GM21786 (cell line): ENCODE data around the gene AP2A1.
"Not testable (repeated sequence)": the region's sequence is repeated elsewhere in the genome, so short reads cannot be mapped to it uniquely, and the experiment has no call there.

Experiments
- ATAC-seq: cut with Tn5 transposase; IDR thresholded peaks from one replicate; pipeline ENCODE4 v1.9.1; 2021; ENCODE audit not compliant: unreplicated experiment

The AP2A1 gene

GRCh38 chr19:49766930-49767299, at the start of gene AP2A1:
AP2A1 (plus strand) TSS chr19:49767001; CDS start chr19:49767134, 133 bp downstream.
- no peak for ATAC-seq

- no peak for ATAC-seq
These were observed 48.3 kb upstream of the AP2A1 start for GRCh38 chr19:49718511-49718910.

DNA sequence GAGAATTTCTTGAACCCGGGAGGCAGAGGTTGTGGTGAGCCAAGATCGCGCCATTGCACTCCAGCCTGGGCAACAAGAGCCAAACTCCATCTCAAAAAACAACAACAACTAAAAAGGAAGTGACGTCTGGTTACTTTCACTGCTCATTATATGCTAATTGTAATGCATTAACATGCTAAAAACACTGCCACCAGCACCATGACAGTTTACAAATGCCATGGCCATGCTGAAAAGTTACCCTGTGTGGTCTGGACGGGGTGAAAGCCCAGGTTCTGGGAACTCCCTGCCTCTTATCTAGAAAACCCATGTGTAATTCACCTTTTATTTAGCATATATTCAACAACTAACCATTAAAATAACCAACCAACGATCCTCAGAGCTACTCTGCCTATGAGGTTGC, 47.8 kb upstream of the AP2A1 start:
- ATAC-seq: no peak

DNA sequence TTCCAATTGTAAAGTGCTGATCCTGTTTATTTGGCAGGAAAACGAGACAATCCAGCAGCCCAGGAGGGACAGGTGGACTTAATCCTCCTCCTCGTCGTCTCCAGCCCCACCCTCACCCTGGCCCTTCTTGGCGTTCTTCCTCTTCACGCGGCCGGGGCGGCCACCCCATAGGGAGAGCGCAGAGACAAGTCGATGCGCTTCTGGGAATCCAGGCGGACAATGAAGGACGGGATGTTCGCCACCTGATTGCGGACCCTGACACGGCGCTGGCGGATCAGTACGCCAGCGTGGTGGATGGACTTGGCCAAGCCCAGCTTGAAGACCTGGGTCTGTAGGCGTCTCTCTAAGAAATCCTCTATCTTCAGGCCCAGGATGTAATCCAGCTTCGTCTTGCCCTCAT, 47.4 kb upstream of the AP2A1 start:
- ATAC-seq: not testable (repeated sequence)

DNA sequence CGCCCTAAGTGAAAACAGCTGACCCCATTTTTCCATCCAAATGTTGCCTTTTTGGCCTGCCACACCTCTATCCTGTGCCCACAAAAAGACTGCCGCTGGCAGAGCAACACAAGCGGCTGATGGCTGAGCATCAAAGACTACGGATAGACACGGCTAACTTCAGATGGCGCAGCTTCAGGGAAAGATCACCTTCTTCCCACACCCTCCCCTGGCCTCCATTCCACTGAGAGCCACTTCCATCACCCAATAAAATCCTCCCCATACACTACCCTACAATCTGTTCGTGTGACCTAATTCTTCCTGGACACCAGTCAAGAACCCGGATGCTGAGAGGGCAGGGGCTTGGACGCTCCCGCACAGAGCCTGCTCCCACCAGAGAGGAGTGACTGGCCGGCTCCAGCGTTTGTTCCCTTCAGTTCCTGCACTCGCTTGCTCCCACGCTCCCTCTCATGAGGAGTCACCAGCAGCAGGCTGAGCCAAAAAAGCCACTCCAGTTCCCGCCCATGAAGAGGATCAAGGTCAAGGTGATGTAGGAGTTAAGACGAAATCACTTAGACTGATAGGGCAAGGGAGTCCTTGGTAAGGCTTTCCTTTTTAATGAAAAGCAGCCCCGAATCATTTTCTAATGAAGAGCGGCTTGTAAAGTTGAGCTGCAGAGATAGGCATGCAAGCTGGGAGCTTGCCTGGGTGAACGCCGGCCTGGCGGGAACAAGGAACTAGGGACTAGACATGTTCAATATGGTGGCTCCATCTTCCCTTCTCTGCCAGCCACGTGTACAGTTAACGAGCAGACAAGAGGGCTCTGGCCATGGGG, 39.4 kb upstream of the AP2A1 start:
- no peak for ATAC-seq

DNA sequence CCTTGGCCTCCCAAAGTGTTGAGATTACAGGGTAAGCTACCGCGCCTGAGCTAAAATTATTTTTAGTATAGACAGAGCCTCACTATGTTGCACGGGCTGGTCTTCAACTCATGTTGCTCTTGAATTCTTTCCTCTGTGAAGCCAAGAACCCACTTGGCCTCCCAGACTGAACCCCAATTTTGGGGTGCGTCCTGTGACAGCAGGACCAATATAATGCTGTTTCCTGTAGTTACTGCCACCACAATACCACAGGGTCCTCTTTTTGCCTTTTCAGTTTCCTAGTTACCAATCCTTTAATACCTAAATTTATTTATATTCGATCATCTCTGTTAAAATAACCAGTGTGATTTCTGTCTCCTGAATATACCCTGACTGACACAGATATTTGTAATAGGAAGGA, 36.6 kb upstream of the AP2A1 start:
- no peak for ATAC-seq

DNA sequence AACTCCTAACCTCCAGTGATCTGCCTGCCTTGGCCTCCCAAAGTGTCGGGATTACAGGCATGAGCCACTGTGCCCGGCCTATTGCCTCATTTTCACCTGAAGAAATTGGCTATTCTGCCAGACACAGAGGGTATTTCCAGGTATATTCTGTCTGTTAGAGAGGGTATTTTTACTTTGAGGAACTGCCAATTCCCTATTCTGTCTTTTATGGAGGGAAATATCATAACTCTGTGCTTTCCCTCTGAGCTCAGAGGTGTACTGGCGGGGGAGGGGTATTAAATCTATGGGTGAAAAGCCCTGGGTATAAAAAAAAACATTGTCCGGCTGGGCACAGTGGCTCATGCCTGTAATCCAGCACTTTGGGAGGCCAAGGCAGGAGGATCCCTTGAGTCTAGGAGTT, 28.5 kb upstream of the AP2A1 start:
- ATAC-seq: no peak

GRCh38 chr19:49739098-49739497, 27.7 kb upstream of the AP2A1 start:
- ATAC-seq: no peak

GRCh38 chr19:49739933-49740332, 26.9 kb upstream of the AP2A1 start:
- ATAC-seq: no peak

GRCh38 chr19:49741210-49741844, 25.5 kb upstream of the AP2A1 start:
- no peak for ATAC-seq

GRCh38 chr19:49744946-49745381, 21.8 kb upstream of the AP2A1 start:
- ATAC-seq: no peak

- no peak for ATAC-seq
These were observed 20.4 kb upstream of the AP2A1 start for GRCh38 chr19:49746206-49746958.

GRCh38 chr19:49749055-49749716, 17.6 kb upstream of the AP2A1 start:
- ATAC-seq: no peak

- ATAC-seq: no peak
These were observed 17.0 kb upstream of the AP2A1 start for GRCh38 chr19:49749771-49750170.

GRCh38 chr19:49752701-49753100, 14.1 kb upstream of the AP2A1 start:
- ATAC-seq: no peak

GRCh38 chr19:49755956-49756355, 10.8 kb upstream of the AP2A1 start:
- ATAC-seq: no peak

GRCh38 chr19:49758292-49758691, 8.5 kb upstream of the AP2A1 start:
- ATAC-seq: no peak

GRCh38 chr19:49761249-49761624, 5.6 kb upstream of the AP2A1 start:
- ATAC-seq: no peak

- no peak for ATAC-seq
These were observed 5.0 kb upstream of the AP2A1 start for GRCh38 chr19:49761625-49762311.

DNA sequence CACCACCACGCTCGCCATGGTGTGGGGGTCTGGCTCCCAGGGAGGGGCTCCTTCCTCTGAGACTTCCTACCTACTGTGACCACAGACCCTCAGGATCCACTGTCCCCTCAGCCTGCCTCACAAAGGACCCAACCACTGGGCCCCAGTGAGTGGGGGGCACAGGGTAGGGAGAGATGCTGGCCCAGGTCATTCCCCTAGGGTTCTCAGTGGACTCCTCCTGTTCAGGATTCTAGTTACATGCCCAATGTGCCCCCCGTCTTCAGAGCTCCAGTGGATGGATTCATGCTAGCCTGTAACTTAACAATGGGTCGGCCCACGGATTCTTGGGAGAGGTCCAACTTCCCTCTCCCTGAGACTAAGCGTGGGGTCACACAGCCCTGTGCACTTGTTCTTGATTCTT, 3.6 kb upstream of the AP2A1 start, which contains the start of gene TSKS:
Gene TSKS, minus strand, starts transcription at position 77 of the 400 bp plus-strand sequence. Its CDS starts 59 bp downstream, at position 18.
- no peak for ATAC-seq

GRCh38 chr19:49764341-49764740, 2.5 kb upstream of the AP2A1 start:
- ATAC-seq: no peak
